ENCODE results near the gene ZNRF3.

Gene ZNRF3

GRCh38 chr22:28984482-28985158 lies 101.2 kb downstream of the ZNRF3 start:
- no peaks in the 10 kb centered on the region for H3K79me2 ChIP-seq (ENCODE audit: control insufficient read depth, insufficient read depth, low read length, unreplicated experiment)
- H3K27ac ChIP-seq (ENCODE audit: low read depth, low read length): no peak overlapping the region
- H3K36me3 ChIP-seq (ENCODE audit: insufficient read depth, low read length): no peaks in the 10 kb centered on the region
- no peaks in the 10 kb centered on the region for H3K4me1 ChIP-seq (ENCODE audit: control insufficient read depth, insufficient read depth, low read length, unreplicated experiment)
- H2AFZ ChIP-seq (ENCODE audit: low read length, unreplicated experiment): no peak overlapping the region
- no peaks in the 10 kb centered on the region for H3K27me3 ChIP-seq (ENCODE audit: insufficient read depth, low read length)
- no peak overlapping the region for H3K4me3 ChIP-seq (ENCODE audit: low read depth, low read length)

- no peaks in the 10 kb centered on the region for H3K79me2 ChIP-seq (ENCODE audit: control insufficient read depth, insufficient read depth, low read length, unreplicated experiment)
- no peak overlapping the region for H2AFZ ChIP-seq (ENCODE audit: low read length, unreplicated experiment)
- H3K27me3 ChIP-seq (ENCODE audit: insufficient read depth, low read length): no peaks in the 10 kb centered on the region
- H3K4me1 ChIP-seq (ENCODE audit: control insufficient read depth, insufficient read depth, low read length, unreplicated experiment): no peaks in the 10 kb centered on the region
- no peak overlapping the region for H3K27ac ChIP-seq (ENCODE audit: low read depth, low read length)
- no peaks in the 10 kb centered on the region for H3K36me3 ChIP-seq (ENCODE audit: insufficient read depth, low read length)
- no peak overlapping the region for H3K4me3 ChIP-seq (ENCODE audit: low read depth, low read length)
Observed at GRCh38 chr22:28985581-28986290, 102.4 kb downstream of the ZNRF3 start.

- no peak overlapping the region for H3K4me3 ChIP-seq (ENCODE audit: low read depth, low read length)
- H3K27ac ChIP-seq (ENCODE audit: low read depth, low read length): no peak overlapping the region
- H2AFZ ChIP-seq (ENCODE audit: low read length, unreplicated experiment): no peak overlapping the region
- no peaks in the 10 kb centered on the region for H3K27me3 ChIP-seq (ENCODE audit: insufficient read depth, low read length)
- H3K79me2 ChIP-seq (ENCODE audit: control insufficient read depth, insufficient read depth, low read length, unreplicated experiment): no peaks in the 10 kb centered on the region
- H3K4me1 ChIP-seq (ENCODE audit: control insufficient read depth, insufficient read depth, low read length, unreplicated experiment): no peaks in the 10 kb centered on the region
- H3K36me3 ChIP-seq (ENCODE audit: insufficient read depth, low read length): no peaks in the 10 kb centered on the region
Observed at GRCh38 chr22:28986366-28986765, 103.0 kb downstream of the ZNRF3 start.

GRCh38 chr22:28988457-28988856 lies 105.1 kb downstream of the ZNRF3 start:
- H3K4me1 ChIP-seq (ENCODE audit: control insufficient read depth, insufficient read depth, low read length, unreplicated experiment): no peaks in the 10 kb centered on the region
- H3K4me3 ChIP-seq (ENCODE audit: low read depth, low read length): no peak overlapping the region
- no peaks in the 10 kb centered on the region for H3K27me3 ChIP-seq (ENCODE audit: insufficient read depth, low read length)
- no peak overlapping the region for H3K27ac ChIP-seq (ENCODE audit: low read depth, low read length)
- H3K79me2 ChIP-seq (ENCODE audit: control insufficient read depth, insufficient read depth, low read length, unreplicated experiment): no peaks in the 10 kb centered on the region
- H2AFZ ChIP-seq (ENCODE audit: low read length, unreplicated experiment): no peak overlapping the region
- no peaks in the 10 kb centered on the region for H3K36me3 ChIP-seq (ENCODE audit: insufficient read depth, low read length)

GRCh38 chr22:28989035-28989464 lies 105.7 kb downstream of the ZNRF3 start:
- Histone ChIP-seq H3K79me2 (ENCODE audit: control insufficient read depth, insufficient read depth, low read length, unreplicated experiment) (no peaks in the 10 kb centered on the region), H3K4me3 (ENCODE audit: low read depth, low read length) (no peak overlapping the region), H3K27ac (ENCODE audit: low read depth, low read length) (no peak overlapping the region), H3K4me1 (ENCODE audit: control insufficient read depth, insufficient read depth, low read length, unreplicated experiment) (no peaks in the 10 kb centered on the region), H3K36me3 (ENCODE audit: insufficient read depth, low read length) (no peaks in the 10 kb centered on the region), H2AFZ (ENCODE audit: low read length, unreplicated experiment) (no peak overlapping the region), H3K27me3 (ENCODE audit: insufficient read depth, low read length) (no peaks in the 10 kb centered on the region)

GRCh38 chr22:28989484-28989883 lies 106.1 kb downstream of the ZNRF3 start:
- Histone ChIP-seq H3K36me3 (ENCODE audit: insufficient read depth, low read length) (no peaks in the 10 kb centered on the region), H3K27me3 (ENCODE audit: insufficient read depth, low read length) (no peaks in the 10 kb centered on the region), H3K27ac (ENCODE audit: low read depth, low read length) (no peak overlapping the region), H2AFZ (ENCODE audit: low read length, unreplicated experiment) (no peak overlapping the region), H3K4me1 (ENCODE audit: control insufficient read depth, insufficient read depth, low read length, unreplicated experiment) (no peaks in the 10 kb centered on the region), H3K4me3 (ENCODE audit: low read depth, low read length) (no peak overlapping the region), H3K79me2 (ENCODE audit: control insufficient read depth, insufficient read depth, low read length, unreplicated experiment) (no peaks in the 10 kb centered on the region)

GRCh38 chr22:28989912-28990311 lies 106.5 kb downstream of the ZNRF3 start:
- Histone ChIP-seq H3K27ac (ENCODE audit: low read depth, low read length) (no peak overlapping the region), H2AFZ (ENCODE audit: low read length, unreplicated experiment) (no peak overlapping the region), H3K4me1 (ENCODE audit: control insufficient read depth, insufficient read depth, low read length, unreplicated experiment) (no peaks in the 10 kb centered on the region), H3K27me3 (ENCODE audit: insufficient read depth, low read length) (no peaks in the 10 kb centered on the region), H3K4me3 (ENCODE audit: low read depth, low read length) (no peak overlapping the region), H3K36me3 (ENCODE audit: insufficient read depth, low read length) (no peaks in the 10 kb centered on the region), H3K79me2 (ENCODE audit: control insufficient read depth, insufficient read depth, low read length, unreplicated experiment) (no peaks in the 10 kb centered on the region)

- Histone ChIP-seq H3K4me1 (ENCODE audit: control insufficient read depth, insufficient read depth, low read length, unreplicated experiment) (no peaks in the 10 kb centered on the region), H3K79me2 (ENCODE audit: control insufficient read depth, insufficient read depth, low read length, unreplicated experiment) (no peaks in the 10 kb centered on the region), H3K27ac (ENCODE audit: low read depth, low read length) (no peak overlapping the region)
Observed at GRCh38 chr22:28992565-28993356, 109.4 kb downstream of the ZNRF3 start.

GRCh38 chr22:28994522-28994921 lies 111.2 kb downstream of the ZNRF3 start:
- Histone ChIP-seq H3K27me3 (ENCODE audit: insufficient read depth, low read length) (no peaks in the 10 kb centered on the region), H3K27ac (ENCODE audit: low read depth, low read length) (no peak overlapping the region), H2AFZ (ENCODE audit: low read length, unreplicated experiment) (no peak overlapping the region), H3K79me2 (ENCODE audit: control insufficient read depth, insufficient read depth, low read length, unreplicated experiment) (no peaks in the 10 kb centered on the region), H3K4me1 (ENCODE audit: control insufficient read depth, insufficient read depth, low read length, unreplicated experiment) (peaks cover 2% of the 10 kb centered on the region), H3K4me3 (ENCODE audit: low read depth, low read length) (no peak overlapping the region), H3K36me3 (ENCODE audit: insufficient read depth, low read length) (no peaks in the 10 kb centered on the region)

More at GRCh38 chr22:28992565-28993356, 109.4 kb downstream of the ZNRF3 start:
- H3K4me3 ChIP-seq (ENCODE audit: low read depth, low read length): no peak overlapping the region
- no peaks in the 10 kb centered on the region for H3K27me3 ChIP-seq (ENCODE audit: insufficient read depth, low read length)
- no peaks in the 10 kb centered on the region for H3K36me3 ChIP-seq (ENCODE audit: insufficient read depth, low read length)
- no peak overlapping the region for H2AFZ ChIP-seq (ENCODE audit: low read length, unreplicated experiment)

- Histone ChIP-seq H3K79me2 (ENCODE audit: control insufficient read depth, insufficient read depth, low read length, unreplicated experiment) (no peaks in the 10 kb centered on the region), H3K27ac (ENCODE audit: low read depth, low read length) (no peak overlapping the region), H3K4me3 (ENCODE audit: low read depth, low read length) (no peak overlapping the region), H3K4me1 (ENCODE audit: control insufficient read depth, insufficient read depth, low read length, unreplicated experiment) (peaks cover 11% of the 10 kb centered on the region), H3K27me3 (ENCODE audit: insufficient read depth, low read length) (no peaks in the 10 kb centered on the region), H2AFZ (ENCODE audit: low read length, unreplicated experiment) (no peak overlapping the region), H3K36me3 (ENCODE audit: insufficient read depth, low read length) (no peaks in the 10 kb centered on the region)
Observed at GRCh38 chr22:28995551-28995950, 112.2 kb downstream of the ZNRF3 start.

Measured in ACC112 (cell line).